AG09309 (cell line): Measurements from ENCODE around the gene KSR1.
"Not testable (repeated sequence)": the region's sequence is repeated elsewhere in the genome, so short reads cannot be mapped to it uniquely, and the experiment has no call there.

Source experiments
- DNase-seq: peaks from one replicate; pipeline ENCODE4 v3.0.0-alpha.2; 2010; ENCODE audit warnings: low read depth
- H3K4me3 ChIP-seq: 2 replicates; pipeline ENCODE4 v1.5.1; 2011; ENCODE audit warnings: mild to moderate bottlenecking, low read depth, low read length, moderate library complexity; ENCODE audit not compliant: control insufficient read depth
- TF ChIP-seq, protein P1 (sequence below): IDR thresholded peaks from 2 replicates; pipeline ENCODE4 v1.5.1; 2011; ENCODE audit warnings: mild to moderate bottlenecking, low read depth, low read length, inconsistent platforms; ENCODE audit not compliant: insufficient read depth, control insufficient read depth; ENCODE audit errors: missing control alignments

Gene KSR1

DNA sequence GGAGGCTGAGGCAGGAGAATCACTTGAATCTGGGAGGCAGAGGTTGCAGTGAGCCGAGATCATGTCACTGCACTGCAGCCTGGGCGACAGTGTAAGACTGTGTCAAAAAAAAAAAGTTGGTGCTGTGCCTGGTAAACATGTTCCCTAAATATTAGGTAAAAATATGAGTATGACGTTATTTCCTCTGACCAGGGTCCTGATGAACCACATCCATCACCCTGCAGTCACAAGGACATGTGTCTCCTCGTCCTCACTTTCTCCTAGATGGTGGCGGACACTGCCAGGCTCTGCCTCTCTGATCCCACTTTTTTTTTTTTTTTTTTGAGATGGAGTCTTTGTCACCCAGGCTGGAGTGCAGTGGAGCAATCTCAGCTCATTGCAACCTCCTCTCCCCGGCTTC lies 203.4 kb downstream of the KSR1 start:
- no peak for DNase-seq
- no peak overlapping the region for H3K4me3 ChIP-seq
- TF ChIP-seq, protein P1, sequence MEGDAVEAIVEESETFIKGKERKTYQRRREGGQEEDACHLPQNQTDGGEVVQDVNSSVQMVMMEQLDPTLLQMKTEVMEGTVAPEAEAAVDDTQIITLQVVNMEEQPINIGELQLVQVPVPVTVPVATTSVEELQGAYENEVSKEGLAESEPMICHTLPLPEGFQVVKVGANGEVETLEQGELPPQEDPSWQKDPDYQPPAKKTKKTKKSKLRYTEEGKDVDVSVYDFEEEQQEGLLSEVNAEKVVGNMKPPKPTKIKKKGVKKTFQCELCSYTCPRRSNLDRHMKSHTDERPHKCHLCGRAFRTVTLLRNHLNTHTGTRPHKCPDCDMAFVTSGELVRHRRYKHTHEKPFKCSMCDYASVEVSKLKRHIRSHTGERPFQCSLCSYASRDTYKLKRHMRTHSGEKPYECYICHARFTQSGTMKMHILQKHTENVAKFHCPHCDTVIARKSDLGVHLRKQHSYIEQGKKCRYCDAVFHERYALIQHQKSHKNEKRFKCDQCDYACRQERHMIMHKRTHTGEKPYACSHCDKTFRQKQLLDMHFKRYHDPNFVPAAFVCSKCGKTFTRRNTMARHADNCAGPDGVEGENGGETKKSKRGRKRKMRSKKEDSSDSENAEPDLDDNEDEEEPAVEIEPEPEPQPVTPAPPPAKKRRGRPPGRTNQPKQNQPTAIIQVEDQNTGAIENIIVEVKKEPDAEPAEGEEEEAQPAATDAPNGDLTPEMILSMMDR: no peak

DNA sequence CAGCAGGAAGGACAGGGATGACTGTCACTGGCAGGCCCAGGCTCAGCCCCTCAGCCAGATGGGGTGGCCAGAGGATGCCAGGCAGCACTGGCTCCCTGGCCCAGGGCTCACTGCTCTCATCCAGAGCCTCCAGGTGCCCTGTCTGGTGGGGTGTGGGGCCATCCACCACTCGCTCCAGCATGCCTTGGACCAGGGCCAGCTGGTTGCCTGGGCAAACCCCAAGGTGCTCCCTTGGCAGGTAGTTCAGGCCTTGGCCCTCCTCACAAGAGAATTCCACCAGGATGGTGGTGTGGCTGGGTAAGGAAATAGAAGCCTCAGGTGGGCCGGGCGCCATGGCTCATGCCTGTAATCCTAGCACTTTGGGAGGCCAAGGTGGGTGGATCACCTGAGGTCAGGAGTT lies 204.2 kb downstream of the KSR1 start:
- no peak for DNase-seq
- TF ChIP-seq, protein P1: no peak
- no peak overlapping the region for H3K4me3 ChIP-seq

DNA sequence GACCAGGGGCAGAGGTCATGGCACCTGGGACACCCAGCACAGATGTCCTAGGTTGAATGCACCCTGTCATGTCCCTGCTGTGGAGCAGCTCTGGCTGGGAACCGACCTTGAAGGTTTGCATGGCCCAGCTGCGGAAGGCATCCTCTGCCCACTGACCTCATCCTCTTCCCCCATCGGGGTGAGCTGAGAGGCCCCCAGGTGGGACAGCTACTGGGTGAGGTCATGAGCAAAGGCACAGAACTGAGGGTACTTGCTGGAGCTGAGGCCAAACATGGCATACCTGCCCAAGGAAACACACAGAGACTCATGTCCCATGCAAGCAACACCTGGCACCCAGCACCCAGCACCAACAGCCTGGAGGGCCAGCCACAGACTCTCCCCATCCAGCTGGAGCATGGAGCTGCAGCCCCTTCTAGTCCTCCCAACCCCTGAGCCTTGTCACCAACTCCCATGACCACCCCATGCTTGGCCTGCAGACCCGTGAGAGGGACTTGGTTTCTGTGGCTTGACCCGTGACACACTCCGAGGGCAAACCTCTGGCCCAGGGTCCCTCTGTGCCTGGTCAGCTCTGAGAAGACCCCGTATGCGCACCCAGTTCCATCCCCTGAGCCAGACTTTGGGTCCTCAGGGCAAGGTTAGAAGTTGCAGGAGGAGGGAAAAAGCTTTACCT lies 207.8 kb downstream of the KSR1 start:
- H3K4me3 ChIP-seq: no peak overlapping the region
- TF ChIP-seq, protein P1: no peak
- DNase-seq: no peak

DNA sequence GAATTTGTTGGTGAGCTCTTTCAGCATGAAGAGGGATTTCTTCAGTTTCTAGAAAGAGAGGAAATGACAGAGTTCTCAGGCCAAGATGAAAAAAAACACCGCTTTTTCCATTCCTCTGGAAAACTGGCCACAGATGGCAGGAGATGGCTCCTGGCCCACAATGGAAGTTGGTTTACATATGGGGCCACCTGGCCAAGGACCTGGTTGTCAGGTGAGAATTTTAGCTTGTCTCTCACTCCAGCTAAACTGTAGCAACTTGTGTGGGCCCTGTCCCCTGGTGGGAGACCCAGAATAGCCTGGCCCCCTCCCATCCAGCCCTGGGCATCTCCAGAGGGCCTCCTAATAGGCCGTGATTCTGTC lies 208.3 kb downstream of the KSR1 start:
- TF ChIP-seq, protein P1: no peak
- no peak for DNase-seq
- no peak overlapping the region for H3K4me3 ChIP-seq

DNA sequence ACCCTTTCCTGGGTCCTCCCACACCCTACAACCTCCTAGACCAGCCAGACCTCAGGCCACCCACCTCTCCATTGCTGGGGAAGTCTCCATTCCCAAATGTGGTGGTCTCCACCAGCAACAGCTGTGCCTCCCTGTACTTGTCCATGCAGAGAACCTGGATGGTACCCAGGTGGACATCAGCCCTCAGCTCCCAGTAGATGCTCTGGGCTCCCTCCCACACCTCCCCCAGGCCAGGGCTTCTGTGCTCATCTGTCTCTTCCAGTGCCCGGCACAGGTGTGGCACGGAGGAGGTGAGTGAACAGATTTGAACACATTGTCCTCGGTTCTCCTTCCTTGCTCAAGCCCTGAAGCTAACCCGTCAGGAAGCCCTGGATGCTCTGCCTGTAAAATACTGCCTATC lies 209.3 kb downstream of the KSR1 start:
- TF ChIP-seq, protein P1: no peak
- no peak overlapping the region for H3K4me3 ChIP-seq
- no peak for DNase-seq

DNA sequence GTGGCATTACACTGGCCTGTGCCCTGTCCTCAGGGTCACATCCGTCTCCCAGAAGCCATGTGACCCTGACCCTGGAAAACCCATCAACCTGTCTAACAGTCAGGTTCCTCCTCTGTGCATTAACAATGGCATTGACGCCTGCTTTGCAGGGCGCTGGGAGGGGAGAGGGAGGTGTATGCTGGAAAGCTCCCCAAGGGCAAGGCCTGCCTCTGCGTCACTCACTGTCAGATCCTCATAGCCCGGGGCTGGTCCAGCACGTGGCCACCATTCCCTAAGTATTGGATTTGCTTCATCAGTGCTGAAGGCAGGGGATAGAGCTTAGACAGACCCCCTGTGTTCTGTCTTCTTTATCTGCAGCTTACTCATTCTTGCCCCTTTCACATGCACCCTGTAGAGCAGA lies 210.0 kb downstream of the KSR1 start:
- DNase-seq, H3K4me3 ChIP-seq: not testable (repeated sequence)

DNA sequence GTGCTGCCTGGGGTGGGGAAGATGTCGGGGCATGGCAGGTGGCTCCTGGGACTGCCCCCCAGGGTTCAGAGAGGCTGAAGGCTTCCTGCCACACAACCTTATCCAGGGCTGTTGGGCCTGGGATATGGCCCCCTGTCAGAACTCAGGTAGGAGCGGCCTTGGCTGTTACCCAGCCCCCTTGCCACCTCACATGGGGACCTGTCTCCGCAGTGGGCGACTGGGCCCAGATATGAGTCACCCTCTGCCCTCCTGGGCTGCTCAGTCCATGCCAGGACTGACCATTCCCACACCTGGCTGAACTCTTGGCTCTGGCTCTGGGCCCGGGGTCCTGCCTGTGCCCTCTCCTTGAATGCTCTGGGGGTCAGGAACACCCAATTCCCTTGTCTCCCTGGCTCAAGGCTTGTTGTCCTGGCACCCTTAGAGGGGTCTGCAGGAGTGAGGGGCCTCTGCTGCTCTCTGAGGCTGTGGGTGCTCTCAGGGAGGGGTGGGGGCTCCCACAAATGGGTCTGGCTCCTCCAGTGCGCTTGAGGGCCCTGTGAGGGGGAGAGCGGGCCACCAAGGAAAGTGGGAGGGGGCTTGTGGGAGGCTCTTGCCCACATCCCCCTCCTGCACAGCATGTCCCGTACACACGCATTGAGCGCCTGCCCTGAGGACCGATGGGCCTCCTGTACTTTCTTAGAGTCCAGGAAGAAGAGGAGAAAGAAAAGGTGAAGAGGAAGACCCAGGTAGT lies 210.7 kb downstream of the KSR1 start:
- TF ChIP-seq, protein P1: no peak
- DNase-seq: no peak
- no peak overlapping the region for H3K4me3 ChIP-seq
